Epithelial cell of esophagus (primary cell): ENCODE data around the gene SLC43A2.

ENCODE experiments used
- DNase-seq: peaks from one replicate; pipeline ENCODE4 v3.0.0; 2010; ENCODE audit warnings: low read depth
- H3K4me3 ChIP-seq: 2 replicates; pipeline ENCODE4 v1.5.1; 2011; ENCODE audit warnings: mild to moderate bottlenecking, low read length, control low read depth
- TF ChIP-seq, protein P1 (sequence below): IDR thresholded peaks from 2 replicates; pipeline ENCODE4 v1.5.1; 2011; ENCODE audit warnings: low read depth, mild to moderate bottlenecking, low read length, control low read depth, inconsistent platforms; ENCODE audit not compliant: insufficient read depth; ENCODE audit errors: missing control alignments

Gene SLC43A2

DNA sequence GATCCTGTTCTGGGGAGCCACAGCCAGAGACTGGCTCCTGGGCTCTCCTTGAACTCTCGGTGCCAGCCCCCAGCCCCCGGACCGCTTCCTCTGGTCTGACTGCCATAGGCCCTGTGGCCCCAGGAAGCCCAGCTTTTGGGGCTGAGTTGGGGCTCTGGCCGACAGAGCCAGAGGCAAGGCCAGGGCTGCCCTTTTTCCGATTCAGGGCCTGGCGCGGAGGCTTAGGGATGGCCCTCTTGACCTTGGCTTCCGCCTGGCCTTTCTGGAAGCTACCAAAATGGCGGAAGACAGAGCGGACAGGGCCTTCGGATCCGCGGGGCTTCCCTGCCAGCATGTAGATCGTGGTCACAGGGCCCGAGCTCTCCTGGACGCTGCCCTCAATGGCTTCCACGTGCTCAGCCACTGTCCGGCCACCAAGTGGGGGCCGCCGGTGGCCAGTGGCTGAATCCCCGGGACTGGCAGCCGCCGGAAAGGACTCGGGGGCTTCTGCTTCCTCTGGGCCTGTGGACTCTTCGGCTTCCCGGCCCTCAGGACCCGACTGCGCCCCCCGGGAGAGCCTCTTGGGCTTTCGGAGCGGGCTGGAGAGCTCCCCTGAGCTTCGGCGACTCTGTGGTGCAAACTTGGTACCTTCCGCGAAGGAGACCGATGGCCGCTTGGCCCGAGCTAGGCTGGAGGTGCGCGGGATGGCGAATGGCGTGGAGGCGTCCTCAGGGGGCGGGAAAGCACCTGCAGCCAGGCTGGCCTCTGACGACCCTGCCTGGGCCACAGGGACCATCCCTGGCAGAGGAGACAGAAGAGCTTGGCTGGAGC lies 6.4 kb upstream of the SLC43A2 start:
- H3K4me3 ChIP-seq: no peak overlapping the region
- no peak for DNase-seq

DNA sequence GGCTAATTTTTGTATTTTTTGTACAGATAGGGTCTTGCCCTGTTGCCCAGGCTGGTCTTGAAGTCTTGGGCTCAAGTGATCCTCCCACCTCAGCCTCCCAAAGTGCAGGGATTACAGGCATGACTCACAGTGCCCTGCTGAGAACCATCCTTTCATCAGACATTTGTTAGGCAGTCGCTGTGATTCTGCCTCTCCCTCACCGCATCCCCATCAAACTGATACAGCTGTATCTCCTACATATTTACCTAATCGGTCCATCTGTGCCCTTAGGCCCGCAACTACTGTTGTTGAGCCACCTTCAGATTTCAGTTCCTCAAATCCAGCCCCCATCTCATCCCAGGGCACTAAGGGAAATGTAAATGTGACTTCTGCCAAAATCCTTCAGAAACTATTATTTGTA lies 2.0 kb upstream of the SLC43A2 start:
- TF ChIP-seq, protein P1, sequence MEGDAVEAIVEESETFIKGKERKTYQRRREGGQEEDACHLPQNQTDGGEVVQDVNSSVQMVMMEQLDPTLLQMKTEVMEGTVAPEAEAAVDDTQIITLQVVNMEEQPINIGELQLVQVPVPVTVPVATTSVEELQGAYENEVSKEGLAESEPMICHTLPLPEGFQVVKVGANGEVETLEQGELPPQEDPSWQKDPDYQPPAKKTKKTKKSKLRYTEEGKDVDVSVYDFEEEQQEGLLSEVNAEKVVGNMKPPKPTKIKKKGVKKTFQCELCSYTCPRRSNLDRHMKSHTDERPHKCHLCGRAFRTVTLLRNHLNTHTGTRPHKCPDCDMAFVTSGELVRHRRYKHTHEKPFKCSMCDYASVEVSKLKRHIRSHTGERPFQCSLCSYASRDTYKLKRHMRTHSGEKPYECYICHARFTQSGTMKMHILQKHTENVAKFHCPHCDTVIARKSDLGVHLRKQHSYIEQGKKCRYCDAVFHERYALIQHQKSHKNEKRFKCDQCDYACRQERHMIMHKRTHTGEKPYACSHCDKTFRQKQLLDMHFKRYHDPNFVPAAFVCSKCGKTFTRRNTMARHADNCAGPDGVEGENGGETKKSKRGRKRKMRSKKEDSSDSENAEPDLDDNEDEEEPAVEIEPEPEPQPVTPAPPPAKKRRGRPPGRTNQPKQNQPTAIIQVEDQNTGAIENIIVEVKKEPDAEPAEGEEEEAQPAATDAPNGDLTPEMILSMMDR: no peak
- no peak overlapping the region for H3K4me3 ChIP-seq
- no peak for DNase-seq

More for the DNA sequence above, 6.4 kb upstream of the SLC43A2 start:
- TF ChIP-seq, protein P1: no peak

DNA sequence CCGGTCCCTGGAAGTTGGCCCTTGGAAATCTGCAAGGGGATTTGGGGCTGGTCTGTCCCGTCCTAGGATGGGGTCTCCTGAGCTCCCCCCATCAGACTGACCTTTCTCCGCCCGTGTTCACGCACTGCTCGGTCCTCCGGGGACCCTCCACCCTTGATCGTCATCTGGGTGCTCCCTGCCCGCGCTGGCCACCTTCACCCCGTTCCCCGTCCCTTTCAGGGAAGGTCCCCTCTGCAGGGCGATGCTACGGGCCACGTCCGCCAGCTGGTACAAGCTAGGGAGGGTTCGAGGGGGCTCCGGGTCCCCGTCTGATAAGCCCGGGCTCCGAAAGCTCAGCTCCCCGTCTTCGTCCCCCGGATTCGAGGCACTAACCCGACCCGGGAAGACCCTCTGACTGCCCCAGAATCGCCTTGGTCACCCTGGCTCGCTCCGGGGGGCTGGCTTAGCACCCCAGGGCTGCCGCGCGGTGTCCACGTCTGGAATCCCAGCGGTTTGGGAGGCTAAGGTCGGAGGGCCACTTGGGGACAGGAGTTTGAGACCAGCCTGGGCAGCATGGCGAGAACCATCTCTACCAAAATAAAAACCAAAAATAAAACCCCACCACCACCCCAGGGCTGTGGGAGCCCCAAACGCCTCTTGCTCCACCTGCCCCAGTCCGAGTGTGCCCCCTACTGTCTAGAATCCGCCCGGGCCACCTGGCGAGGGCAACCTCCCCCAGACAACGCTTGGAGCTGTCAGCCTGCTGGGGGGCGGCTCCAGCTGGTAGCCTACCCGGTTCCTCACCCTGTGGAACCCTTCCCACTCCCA lies 1.1 kb upstream of the SLC43A2 start:
- peak overlapping the region; percentile 73 for H3K4me3 ChIP-seq
- TF ChIP-seq, protein P1: peak; percentile 67
- DNase-seq: peak; percentile 77

DNA sequence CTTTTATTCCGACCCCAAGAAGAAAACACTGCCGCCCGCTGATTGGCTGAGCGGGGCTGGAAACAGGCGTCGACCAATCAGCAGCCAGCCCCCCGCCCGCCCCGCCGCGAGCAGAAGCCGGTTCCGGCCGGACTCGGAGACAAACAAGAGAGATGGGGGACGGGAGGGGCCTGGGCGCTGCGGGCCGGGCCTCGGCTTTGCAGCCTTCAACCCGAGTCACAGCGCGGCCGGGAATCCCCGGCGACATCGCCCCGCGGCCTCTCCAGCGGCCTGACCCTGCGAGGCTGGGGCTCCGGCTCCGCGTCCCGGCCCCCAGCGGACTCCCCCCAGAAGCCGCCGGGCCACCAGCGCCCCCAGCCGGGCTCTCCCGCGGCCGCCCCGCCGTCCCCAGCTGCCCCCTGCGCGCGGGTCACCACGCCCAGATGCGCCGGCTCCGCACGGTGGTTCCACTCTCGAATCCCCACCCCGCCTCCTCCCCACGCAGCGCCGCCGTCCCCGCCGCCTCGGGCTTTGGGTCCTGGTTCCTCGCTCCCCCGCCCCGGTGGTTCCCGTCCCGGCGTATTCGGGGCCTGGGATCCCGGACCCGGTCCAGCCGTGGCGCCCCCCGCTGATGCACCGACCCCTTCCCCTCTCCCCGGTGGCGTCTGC lies 346 bp upstream of the SLC43A2 start:
- H3K4me3 ChIP-seq: peak overlapping the region; percentile 73
- DNase-seq: peak; percentile 93
- TF ChIP-seq, protein P1: no peak

DNA sequence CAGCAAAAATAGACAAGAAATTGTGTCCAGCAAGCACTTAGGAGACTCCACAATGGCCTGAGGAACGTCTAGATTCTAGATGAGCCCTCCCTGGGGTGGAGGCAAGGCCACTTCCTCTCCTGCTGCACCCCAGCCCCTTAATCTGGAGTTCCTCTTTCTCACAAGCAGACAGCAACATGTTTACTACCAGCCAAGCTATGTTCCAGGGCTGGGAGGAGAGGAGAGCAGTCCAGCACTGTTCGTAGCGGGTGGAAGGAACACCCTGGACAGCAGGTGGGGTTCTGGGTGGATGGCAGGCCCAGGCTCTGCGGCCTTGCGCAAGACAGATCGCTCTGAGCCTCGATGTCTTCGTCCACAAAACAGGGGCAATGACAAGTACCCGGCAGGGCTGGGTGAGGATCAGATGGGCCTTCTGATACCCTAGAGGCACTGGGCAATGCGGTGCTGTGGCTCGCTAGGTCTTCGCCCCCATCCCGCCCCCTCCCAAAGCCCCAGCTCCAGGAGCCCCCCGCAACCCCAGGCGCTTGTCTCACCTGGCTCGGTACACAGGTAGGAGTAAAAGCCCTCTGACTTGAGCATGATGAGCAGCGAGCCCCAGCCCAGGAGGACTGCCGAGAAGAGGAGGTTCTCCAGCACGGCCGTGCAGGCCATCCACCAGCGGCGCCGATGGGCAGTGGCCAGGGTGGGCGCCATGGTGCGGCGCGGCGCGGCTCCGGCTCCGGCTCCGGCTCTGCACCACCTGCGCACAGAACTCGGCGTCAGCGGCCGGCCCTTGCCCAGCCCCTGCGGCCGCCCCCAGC lies 1.3 kb downstream of the SLC43A2 start:
- TF ChIP-seq, protein P1: no peak
- peak overlapping the region; percentile 73 for H3K4me3 ChIP-seq
- no peak for DNase-seq

DNA sequence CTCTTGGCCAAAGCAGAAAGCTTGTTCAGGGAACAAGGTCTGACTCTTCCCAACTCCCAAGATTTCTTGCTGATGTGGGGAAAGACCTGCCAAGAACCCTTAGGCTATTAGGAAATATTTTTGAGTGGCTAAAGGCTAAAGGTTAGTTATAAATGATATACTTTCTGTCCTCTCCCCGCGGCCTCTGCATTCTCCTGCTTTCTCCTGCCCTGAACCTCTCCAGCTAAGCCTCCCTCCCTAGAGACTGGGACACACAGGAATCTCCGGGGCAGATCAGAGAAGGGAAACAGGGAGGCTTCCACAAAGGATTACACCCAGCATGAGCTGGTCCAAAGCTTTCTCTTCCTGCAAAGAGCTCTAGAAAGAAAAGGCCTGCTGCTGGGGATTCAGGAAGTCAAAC lies 2.3 kb downstream of the SLC43A2 start:
- H3K4me3 ChIP-seq: no peak overlapping the region
- DNase-seq: no peak

More for the DNA sequence above, 2.3 kb downstream of the SLC43A2 start:
- TF ChIP-seq, protein P1: no peak
